OCI-LY3 (cell line): ENCODE data around the gene UROC1.

Experiments used
- H2AFZ ChIP-seq: fragments of 200-600, 300-600 bp; shearing (Covaris generic); 2 replicates; pipeline ENCODE4 v1.6.0; 2014; ENCODE audit warnings: antibody characterized with exemption, low read depth, low read length
- H3K27ac ChIP-seq: fragments of 200-600, 300-600 bp; sonication (generic); 2 replicates; pipeline ENCODE4 v1.5.1; 2014; ENCODE audit warnings: mild to moderate bottlenecking, low read length, moderate library complexity, mixed read lengths
- H3K27me3 ChIP-seq: fragments of 200-600, 300-600 bp; sonication (generic); 2 replicates; pipeline ENCODE4 v1.6.1; 2014; ENCODE audit warnings: low read depth, low read length, mixed read lengths
- H3K36me3 ChIP-seq: fragments of 200-600, 300-600 bp; sonication (generic); replicated peaks from 2 replicates; pipeline ENCODE3; 2014; ENCODE audit warnings: low read depth, low read length, mixed read lengths
- H3K4me1 ChIP-seq: fragments of 300-600, 200-600 bp; sonication (generic); 2 replicates; pipeline ENCODE4 v1.6.1; 2014; ENCODE audit warnings: low read length, mixed read lengths
- H3K4me2 ChIP-seq: fragments of 200-600, 300-600 bp; sonication (generic); 2 replicates; pipeline ENCODE4 v1.6.1; 2014; ENCODE audit warnings: low read length, mixed read lengths
- H3K4me3 ChIP-seq: fragments of 300-600, 200-600 bp; sonication (generic); 2 replicates; pipeline ENCODE4 v1.5.1; 2014; ENCODE audit warnings: antibody characterized with exemption, mild to moderate bottlenecking, low read length, moderate library complexity
- H3K79me2 ChIP-seq: fragments of 300-600, 200-600 bp; shearing (Covaris generic); 2 replicates; pipeline ENCODE4 v1.6.1; 2014; ENCODE audit warnings: mild to moderate bottlenecking, low read length, mixed read lengths
- H3K9ac ChIP-seq: fragments of 300-600, 200-600 bp; shearing (Covaris generic); 2 replicates; pipeline ENCODE4 v1.6.0; 2014; ENCODE audit warnings: mild to moderate bottlenecking, low read length, moderate library complexity
- H3K9me3 ChIP-seq: fragments of 200-600, 300-600 bp; shearing (Covaris generic); 2 replicates; pipeline ENCODE4 v1.6.1; 2014; ENCODE audit warnings: low read length, mixed read lengths; ENCODE audit not compliant: insufficient read depth
- H4K20me1 ChIP-seq: fragments of 200-600, 300-600 bp; sonication (generic); 2 replicates; pipeline ENCODE4 v1.6.1; 2016; ENCODE audit warnings: low read length, mixed read lengths; ENCODE audit not compliant: insufficient read depth
- EZH2phosphoT487 ChIP-seq: fragments of 200-600 bp; shearing (Covaris generic); IDR thresholded peaks from 2 replicates; pipeline ENCODE4 v1.6.1; 2018; ENCODE audit warnings: antibody characterized with exemption, mixed run types, low read depth
- TF ChIP-seq, protein P1 (sequence below): fragments of 200-600, 300-600 bp; sonication (generic); IDR thresholded peaks from 2 replicates; pipeline ENCODE4 v1.5.1; 2014; ENCODE audit warnings: antibody characterized with exemption, low read length, low read depth

The UROC1 gene

GRCh38 chr3:126539558-126540250, 22.1 kb upstream of the UROC1 start:
- Histone ChIP-seq H2AFZ (no peak overlapping the region), H3K9me3 (no peaks in the 10 kb centered on the region), H4K20me1 (no peaks in the 10 kb centered on the region), H3K4me1 (no peaks in the 10 kb centered on the region), H3K4me3 (no peak overlapping the region), H3K4me2 (no peak overlapping the region), H3K79me2 (no peaks in the 10 kb centered on the region), H3K27ac (no peak overlapping the region), H3K36me3 (no peaks in the 10 kb centered on the region), H3K9ac (no peak overlapping the region), H3K27me3 (no peaks in the 10 kb centered on the region)
- TF ChIP-seq, protein P1, sequence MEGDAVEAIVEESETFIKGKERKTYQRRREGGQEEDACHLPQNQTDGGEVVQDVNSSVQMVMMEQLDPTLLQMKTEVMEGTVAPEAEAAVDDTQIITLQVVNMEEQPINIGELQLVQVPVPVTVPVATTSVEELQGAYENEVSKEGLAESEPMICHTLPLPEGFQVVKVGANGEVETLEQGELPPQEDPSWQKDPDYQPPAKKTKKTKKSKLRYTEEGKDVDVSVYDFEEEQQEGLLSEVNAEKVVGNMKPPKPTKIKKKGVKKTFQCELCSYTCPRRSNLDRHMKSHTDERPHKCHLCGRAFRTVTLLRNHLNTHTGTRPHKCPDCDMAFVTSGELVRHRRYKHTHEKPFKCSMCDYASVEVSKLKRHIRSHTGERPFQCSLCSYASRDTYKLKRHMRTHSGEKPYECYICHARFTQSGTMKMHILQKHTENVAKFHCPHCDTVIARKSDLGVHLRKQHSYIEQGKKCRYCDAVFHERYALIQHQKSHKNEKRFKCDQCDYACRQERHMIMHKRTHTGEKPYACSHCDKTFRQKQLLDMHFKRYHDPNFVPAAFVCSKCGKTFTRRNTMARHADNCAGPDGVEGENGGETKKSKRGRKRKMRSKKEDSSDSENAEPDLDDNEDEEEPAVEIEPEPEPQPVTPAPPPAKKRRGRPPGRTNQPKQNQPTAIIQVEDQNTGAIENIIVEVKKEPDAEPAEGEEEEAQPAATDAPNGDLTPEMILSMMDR = no peak

GRCh38 chr3:126538966-126539365, 21.4 kb upstream of the UROC1 start:
- Histone ChIP-seq H3K9ac (no peak overlapping the region), H3K9me3 (no peaks in the 10 kb centered on the region), H3K79me2 (no peaks in the 10 kb centered on the region), H3K4me2 (no peak overlapping the region), H4K20me1 (no peaks in the 10 kb centered on the region), H3K36me3 (no peaks in the 10 kb centered on the region), H2AFZ (no peak overlapping the region), H3K4me3 (no peak overlapping the region), H3K4me1 (no peaks in the 10 kb centered on the region), H3K27me3 (0 out of 2 replicates have a peak, but pooled peaks cover under 1% of the 10 kb centered on the region), H3K27ac (no peak overlapping the region)
- no peak for TF ChIP-seq EZH2phosphoT487
- TF ChIP-seq, protein P1 = no peak

DNA sequence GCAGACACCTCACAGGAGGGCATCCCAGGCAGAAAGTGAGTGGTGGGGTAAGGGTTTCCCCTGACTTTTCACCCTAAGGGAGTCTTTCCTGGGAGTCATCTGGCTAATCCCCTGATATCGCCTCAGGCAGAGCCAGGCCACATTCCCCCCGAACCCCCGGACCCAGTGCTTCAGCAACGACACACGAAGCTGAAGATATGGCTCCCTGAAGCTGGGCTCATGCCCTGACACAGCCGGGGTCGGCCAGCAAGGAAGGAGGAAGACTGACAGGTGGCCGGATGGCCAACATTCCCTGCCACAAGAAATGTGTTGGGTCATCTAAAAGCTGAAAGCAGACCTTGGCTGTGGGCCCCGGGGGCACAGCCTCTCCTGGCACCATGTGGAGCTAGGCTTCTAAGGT, 20.7 kb upstream of the UROC1 start:
- Histone ChIP-seq H3K9me3 (no peaks in the 10 kb centered on the region), H3K4me1 (no peaks in the 10 kb centered on the region), H2AFZ (no peak overlapping the region), H3K4me2 (no peak overlapping the region), H4K20me1 (no peaks in the 10 kb centered on the region), H3K9ac (no peak overlapping the region), H3K27me3 (peaks cover 7% of the 10 kb centered on the region; the same call in 1 of the 2 replicates), H3K4me3 (no peak overlapping the region), H3K27ac (no peak overlapping the region), H3K36me3 (no peaks in the 10 kb centered on the region), H3K79me2 (no peaks in the 10 kb centered on the region)
- TF ChIP-seq, protein P1 = no peak
- no peak for TF ChIP-seq EZH2phosphoT487

GRCh38 chr3:126537730-126538281, 20.2 kb upstream of the UROC1 start:
- no peaks in the 10 kb centered on the region for H3K36me3 ChIP-seq
- H3K9ac ChIP-seq = no peak overlapping the region
- TF ChIP-seq, protein P1 = no peak
- TF ChIP-seq EZH2phosphoT487 = no peak
- no peak overlapping the region for H3K27ac ChIP-seq
- H3K4me1 ChIP-seq = no peaks in the 10 kb centered on the region
- H3K4me3 ChIP-seq = no peak overlapping the region
- no peaks in the 10 kb centered on the region for H3K79me2 ChIP-seq
- no peaks in the 10 kb centered on the region for H3K9me3 ChIP-seq
- peaks cover 10% of the 10 kb centered on the region; the same call in 1 of the 2 replicates for H3K27me3 ChIP-seq
- H2AFZ ChIP-seq = no peak overlapping the region
- H3K4me2 ChIP-seq = no peak overlapping the region
- no peaks in the 10 kb centered on the region for H4K20me1 ChIP-seq
